NCI-H2081 treated with DMSO at 0.1 percent for 48 hours (cell line): ENCODE results near the gene TMPRSS9.
"Not testable (repeated sequence)": the region's sequence is repeated elsewhere in the genome, so short reads cannot be mapped to it uniquely, and the experiment has no call there.

Experiments used
- DNase-seq: peaks from one replicate; lab custom pipeline; 2025; lab: John Stamatoyannopoulos, UW

TMPRSS9 gene

DNA sequence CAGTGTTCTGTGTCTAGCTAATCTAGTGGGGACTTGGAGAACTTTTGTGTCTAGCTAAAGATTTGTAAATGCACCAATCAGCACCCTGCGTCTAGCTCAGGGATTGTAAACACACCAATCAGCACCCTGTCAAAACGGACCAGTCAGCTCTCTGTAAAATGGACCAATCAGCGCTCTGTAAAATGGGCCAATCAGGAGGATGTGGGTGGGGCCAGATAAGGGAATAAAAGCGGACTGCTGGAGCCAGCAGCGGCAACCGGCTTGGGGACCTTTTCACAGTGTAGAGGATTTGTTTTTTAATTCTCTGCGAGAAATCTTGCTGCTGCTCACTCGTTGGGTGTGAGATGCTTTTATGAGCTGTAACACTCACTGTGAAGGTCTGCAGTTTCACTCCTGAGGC is 32.8 kb downstream of the TMPRSS9 start:
- not testable (repeated sequence) for DNase-seq

DNA sequence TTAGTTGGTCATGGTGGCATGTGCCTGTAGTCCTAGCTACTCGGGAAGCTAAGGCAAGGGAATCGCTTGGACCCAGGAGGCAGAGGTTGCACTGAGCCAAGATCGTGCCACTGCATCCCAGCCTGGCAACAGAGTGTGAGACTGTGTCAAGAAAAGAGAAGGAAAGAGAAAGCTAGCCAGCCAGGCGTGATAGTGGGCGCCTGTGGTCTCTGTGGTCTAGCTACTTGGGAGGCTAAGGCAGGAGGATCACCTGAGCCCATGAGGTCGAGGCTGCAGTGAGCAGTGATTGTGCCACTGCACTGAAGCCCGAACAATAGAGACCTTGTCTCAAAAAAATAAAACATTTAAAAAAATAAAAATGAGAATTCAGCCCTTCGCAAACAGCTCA is 34.0 kb downstream of the TMPRSS9 start:
- no peak for DNase-seq

DNA sequence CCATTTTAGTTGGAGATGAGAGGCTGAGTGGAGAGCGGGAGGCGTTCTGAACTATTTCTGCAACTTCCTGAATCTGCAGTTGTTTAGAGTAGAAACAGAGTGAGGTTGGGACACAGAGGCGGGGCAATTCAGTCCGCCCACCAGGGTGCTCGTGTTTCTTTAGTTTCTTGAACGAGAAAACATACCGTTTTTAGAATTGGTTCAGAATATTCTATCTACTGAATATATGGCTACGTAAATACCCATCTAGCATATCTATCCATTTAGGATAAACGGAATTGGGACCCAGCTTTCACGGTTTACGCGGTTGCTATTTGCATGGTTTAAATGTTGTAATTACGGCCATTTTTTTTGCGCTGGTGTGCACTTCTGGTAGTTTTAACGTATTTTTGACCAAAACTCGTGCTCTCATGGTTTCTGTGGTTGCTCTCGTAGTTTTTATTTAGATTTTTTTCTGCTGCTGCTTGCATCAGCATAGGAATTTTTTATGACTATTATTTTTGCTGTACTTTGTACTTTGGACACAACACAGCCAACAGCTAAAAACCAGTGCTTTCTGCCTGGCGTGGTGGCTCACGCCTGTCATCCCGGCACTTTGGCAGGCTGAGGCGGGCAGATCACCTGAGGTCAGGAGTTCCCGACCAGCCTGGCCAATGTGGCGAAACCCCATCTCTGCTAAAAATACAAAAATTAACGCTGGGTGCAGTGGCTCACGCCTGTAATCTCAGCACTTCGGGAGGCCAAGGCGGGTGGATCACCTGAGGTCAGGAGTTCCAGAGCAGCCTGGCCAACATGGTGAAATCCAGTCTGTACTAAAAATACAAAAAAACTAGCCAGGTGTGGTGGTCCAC is 34.6 kb downstream of the TMPRSS9 start:
- no peak for DNase-seq

DNA sequence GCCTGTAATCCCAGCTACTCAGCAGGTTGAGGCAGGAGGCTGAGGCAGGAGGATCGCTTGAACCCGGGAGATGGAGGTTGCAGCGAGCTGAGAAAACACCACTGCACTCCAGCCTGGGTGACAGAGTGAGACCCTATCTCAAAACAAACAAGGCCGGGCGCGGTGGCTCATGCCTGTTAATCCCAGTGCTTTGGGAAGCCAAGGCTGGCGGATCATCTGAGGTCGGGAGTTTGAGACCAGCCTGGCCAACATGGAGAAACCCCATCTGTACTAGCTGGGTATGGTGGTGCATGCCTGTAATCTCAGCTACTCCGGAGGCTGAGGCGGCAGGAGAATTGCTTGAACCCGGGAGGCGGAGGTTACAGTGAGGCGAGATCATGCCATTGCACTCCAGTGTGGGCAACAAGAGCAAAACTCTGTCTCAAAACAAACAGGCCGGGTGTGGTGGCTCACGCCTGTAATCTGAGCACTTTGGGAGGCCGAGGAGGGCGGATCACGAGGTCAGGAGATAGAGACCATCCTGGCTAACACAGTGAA is 35.3 kb downstream of the TMPRSS9 start:
- not testable (repeated sequence) for DNase-seq

DNA sequence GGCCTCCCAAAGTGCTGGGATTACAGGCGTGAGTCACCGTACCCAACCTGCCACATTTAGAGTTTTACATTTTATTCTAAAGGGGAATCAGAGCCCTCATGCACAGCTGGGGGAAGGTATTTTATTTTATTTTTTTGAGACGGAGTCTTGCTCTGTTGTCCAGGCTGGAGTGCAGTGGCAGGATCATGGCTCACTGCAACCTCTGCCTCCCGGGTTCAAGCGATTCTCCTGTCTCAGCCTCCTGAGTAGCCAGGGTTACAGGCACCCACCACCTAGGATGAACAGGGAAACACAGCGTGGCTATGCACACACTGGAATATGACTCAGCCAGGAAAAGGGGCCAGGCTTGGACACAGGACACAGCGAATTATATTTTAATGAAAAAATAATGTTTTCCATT is 37.1 kb downstream of the TMPRSS9 start:
- not testable (repeated sequence) for DNase-seq

DNA sequence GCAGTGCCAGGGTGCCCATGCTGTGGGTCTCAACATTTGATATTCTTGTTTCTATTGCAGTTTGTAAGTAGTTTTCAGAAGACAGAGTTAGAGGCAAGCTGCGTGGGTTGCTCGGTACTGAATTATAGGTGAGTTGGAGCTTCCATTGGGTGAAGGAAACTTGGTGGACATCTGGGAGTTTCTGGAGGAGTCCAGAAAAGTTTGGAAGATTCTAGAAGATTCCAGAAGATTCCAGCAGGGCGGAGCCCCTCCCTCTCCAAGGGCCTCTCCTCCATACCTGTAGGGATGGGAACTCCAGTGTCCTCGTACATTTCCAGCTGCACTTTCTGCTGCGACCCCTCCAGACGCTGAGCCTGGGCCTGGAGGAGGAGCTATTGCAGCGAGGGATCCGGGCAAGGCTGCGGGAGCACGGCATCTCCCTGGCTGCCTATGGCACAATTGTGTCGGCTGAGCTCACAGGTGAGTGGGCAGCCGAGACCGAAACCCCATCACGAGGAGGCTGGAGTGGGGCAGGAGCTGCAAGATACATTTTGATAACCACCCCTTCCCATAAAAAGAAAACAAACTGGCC is 38.8 kb downstream of the TMPRSS9 start:
- DNase-seq, result no peak

DNA sequence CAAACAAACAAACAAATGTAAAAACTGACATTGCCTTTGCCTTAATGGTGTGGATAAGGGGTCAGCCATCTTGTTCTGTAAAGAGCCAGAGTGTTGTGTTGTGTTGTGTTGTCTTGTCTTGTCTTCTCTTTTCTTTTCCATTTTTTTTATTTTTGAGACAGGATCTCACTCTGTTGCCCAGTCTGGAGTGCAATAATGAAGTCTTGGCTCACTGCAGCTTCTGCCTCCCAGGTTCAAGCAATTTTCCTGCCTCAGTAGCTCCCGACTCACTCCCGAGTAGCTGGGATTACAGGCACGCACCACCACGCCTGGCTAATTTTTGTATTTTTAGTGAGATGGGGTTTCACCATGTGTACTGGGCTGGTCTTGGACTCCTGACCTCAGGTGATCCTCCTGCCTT is 39.5 kb downstream of the TMPRSS9 start:
- DNase-seq, result no peak

DNA sequence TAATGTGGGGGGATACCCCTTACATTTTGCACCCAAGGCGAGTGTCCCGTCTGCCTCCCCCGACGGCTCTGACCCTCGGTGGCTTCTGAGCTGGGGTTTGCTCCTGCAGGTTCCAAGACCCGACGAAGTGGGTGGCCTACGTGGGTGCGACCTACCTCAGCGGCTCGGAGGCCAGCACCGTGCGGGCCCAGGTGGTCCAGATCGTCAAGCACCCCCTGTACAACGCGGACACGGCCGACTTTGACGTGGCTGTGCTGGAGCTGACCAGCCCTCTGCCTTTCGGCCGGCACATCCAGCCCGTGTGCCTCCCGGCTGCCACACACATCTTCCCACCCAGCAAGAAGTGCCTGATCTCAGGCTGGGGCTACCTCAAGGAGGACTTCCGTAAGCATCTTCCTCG is 48.2 kb downstream of the TMPRSS9 start:
- no peak for DNase-seq

DNA sequence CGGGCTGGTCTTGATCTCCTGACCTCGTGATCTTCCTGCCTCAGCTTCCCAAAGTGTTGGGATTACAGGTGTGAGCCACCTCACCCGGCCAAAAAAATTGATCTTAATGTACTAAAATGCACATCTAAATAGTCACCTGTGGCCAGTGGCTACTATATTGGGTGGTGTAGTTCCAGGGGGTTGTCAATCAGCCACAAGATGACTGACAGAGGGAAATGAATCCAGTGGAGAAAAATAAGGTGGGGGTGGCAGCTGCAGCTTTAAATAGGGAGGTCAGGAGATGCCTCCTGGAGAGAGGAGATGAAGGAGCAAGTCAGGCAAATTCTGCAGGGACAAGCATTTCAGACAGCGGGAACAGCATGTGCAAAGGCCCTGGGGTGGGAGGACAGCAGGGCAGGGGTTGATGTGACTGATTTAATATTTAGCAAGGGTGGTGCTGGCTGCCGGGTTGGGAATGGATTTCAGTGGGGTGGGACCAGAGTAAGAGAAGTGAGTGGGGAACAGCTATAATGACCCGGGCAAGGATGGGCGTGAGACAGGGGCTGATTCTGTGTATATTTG is 49.4 kb downstream of the TMPRSS9 start:
- DNase-seq, result no peak

DNA sequence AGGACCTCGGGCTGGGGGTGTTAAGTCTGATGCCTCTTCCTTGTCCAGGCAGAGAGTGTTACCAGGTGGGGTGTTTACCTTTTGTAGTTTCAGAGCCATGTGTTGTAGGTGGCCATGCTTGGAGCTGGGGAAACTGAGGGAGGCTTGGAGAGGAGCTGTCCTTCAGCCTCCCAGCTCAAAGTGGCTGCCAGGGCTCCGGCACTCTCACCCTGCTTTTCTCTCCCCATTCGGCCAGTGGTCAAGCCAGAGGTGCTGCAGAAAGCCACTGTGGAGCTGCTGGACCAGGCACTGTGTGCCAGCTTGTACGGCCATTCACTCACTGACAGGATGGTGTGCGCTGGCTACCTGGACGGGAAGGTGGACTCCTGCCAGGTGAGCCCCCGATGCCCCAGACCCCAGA is 50.0 kb downstream of the TMPRSS9 start:
- DNase-seq, result no peak

DNA sequence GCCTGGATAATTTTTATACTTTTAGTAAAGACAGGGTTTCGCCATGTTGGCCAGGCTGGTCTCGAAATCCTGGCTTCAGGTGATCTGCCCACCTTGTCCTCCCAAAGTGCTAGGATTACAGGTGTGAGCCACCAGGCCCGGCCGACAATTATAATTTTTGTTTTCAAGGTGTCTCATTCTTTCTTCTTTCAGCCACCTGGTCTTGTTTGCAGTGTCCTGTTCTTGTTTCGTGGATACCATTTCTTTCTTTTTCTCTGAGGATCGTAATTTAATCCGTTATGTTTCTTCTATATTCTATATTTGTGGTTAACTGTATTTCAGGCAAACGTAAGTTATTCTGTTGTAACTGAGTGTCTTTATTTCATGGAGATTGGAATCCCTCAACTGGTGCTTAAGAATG is 51.6 kb downstream of the TMPRSS9 start:
- no peak for DNase-seq

DNA sequence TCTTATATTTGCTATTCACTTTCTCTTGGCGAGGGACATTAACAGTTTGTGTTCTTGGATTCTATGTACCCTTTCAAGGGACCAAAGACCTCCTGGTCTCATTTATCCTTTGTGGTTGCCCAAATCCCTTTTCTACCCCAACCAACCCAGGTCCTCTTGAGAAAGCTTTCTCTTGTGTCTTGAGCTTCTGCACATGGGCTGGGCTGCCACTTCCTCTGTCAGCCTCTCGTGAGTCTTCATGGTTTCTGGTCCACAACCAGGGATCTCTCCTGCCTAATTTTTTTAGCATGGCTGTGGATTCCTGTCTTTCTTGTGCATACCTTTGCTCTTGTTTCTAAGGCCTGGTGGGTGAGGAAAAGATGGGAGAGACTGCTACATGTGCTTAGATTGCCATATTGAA is 52.4 kb downstream of the TMPRSS9 start:
- DNase-seq, result no peak

DNA sequence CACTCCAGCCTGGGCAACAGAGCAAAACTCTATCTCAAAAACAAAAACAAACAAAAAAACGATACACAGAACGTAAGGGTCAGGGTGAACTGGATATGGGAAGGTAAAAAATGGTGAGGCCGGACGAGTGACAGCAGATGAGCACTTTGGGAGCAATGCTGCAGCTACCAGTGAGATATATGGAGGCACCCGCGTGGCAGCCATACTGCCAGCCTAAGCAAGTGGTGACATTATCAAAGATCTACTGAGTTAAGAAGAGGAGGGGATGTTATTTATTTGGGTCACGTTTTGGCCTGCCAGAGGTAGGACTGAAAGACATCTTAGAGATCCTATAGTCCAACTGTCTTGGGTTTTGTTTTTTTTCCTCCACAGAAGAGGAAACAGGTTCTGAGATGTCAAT is 53.1 kb downstream of the TMPRSS9 start:
- no peak for DNase-seq

DNA sequence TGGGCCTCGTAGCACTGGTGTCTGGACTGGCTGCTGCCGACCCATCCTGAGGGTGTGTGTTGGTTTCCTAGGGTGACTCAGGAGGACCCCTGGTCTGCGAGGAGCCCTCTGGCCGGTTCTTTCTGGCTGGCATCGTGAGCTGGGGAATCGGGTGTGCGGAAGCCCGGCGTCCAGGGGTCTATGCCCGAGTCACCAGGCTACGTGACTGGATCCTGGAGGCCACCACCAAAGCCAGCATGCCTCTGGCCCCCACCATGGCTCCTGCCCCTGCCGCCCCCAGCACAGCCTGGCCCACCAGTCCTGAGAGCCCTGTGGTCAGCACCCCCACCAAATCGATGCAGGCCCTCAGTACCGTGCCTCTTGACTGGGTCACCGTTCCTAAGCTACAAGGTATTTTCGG is 53.6 kb downstream of the TMPRSS9 start:
- DNase-seq, result no peak

DNA sequence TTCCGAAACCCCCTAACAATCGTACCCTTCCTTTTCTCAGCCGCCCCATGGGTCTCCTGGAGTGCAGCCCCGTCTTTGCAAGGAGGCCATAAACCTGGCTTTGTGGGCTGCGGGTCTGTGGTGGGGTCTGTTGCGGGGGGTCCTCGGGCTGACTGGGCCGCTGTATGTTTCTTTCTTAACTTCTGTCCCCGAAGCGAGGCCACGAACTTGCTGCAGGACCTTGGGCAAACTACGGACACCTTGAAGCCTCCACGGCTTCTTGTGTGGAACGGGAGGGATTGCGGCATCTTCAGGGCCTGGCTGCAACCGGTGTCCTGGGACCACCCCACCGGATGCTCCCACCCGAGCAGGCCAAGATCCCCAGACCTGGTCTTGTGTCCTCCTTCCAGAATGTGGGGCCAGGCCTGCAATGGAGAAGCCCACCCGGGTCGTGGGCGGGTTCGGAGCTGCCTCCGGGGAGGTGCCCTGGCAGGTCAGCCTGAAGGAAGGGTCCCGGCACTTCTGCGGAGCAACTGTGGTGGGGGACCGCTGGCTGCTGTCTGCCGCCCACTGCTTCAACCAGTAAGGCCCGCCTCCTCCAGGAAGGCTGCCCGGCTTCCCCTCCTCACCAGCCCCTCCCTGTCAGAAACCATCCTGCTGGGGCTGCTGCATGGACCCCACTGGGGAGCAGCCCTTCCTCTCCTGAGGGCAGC is 55.4 kb downstream of the TMPRSS9 start:
- DNase-seq, result no peak

DNA sequence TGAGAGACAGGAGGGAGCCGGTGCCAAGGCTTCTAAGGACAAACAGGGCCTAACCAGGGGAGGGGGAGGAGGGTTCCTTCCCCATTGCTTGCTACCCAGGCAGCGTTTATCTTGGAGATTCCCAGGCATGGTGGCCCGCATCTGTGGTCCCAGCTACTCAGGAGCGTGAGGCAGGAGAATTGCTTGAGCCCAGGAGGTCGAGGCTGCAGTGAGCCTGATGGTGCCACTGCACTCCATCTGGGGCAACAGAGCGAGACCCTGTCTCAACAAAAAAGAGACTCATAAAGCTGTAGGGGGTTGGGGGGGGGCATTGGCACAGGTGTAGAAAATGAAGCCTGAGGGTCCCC is 55.9 kb downstream of the TMPRSS9 start:
- no peak for DNase-seq

DNA sequence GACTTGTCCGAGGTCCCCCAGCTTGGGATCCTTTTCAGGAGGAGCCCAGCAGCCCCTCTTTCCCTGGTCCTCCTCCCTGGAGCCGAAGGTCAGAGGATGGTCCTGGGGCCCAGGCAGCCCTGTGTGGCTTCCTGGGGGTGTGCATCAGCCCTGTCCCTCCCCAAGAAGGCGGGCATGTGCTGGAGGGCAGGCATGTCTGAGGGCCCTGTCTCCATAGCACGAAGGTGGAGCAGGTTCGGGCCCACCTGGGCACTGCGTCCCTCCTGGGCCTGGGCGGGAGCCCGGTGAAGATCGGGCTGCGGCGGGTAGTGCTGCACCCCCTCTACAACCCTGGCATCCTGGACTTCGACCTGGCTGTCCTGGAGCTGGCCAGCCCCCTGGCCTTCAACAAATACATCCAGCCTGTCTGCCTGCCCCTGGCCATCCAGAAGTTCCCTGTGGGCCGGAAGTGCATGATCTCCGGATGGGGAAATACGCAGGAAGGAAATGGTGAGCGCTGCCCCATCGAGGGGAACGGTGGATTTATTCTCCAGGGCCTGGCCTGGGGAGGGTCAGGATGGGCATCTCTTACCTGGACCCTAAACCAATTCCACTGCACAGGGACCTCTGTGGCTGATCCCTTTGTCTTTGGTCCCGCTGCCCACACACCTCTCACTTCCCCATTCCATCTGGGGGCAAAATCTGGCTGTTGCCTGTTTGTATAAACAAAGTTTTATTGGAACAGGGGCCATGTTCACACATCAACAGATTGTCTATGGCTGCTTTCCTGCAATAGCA is 56.4 kb downstream of the TMPRSS9 start:
- DNase-seq, result no peak

DNA sequence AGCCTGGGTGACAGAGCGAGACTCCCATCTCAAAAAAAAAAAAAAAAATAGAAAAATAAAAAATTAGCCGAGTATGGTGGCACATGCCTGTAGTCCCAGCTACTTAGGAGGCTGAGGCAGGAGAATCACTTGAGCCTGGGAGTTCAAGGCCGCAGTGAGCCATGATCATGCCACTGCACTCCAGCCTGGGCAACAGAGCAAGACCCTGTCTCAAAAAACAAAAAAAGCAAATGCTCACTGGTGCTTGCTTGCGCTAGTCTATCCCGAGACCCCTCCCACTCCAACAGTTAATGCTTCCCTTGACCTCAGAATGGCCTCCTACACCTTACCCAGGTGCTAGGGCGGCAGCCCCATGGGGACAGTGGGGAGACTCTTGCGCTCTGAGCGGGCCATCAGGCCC is 57.4 kb downstream of the TMPRSS9 start:
- DNase-seq, result not testable (repeated sequence)

DNA sequence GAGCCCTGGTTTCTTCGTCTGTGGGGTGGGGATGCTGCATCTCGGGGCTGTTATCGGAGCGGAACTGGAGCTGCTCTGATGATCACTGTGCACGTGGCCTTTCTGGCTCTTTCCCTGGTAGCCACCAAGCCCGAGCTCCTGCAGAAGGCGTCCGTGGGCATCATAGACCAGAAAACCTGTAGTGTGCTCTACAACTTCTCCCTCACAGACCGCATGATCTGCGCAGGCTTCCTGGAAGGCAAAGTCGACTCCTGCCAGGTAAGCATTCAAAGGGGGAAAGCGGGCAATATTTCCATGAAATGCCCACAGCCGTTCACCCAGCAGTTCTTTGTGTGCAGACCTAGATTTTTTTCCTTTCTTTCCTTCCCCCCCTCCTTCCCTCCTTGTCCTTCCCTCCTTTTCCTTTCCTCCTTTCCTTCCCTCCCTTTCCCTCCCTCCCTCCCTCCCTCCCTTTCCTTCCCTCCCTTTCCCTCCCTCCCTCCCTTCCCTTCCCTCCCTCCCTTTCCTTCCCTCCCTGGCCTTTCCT is 57.9 kb downstream of the TMPRSS9 start:
- DNase-seq, result no peak

DNA sequence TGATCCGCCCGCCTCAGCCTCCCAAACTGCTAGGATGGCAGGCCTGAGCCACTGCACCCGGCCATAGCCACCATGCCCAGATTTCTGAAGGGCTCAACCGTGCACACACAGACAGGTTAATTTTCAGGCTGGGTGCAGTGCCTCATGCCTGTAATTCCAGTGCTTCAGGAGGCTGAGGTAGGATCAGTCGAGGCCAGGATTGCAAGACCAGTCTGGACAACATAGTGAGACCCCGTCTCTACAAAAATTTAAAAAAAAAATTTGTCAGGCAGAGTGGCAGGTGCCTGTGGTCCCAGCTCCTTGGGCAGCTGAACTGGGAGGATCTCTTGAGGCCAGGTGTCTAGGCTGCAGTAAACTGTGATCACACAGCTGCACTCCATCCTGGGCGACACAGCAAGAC is 59.7 kb downstream of the TMPRSS9 start:
- DNase-seq, result no peak

DNA sequence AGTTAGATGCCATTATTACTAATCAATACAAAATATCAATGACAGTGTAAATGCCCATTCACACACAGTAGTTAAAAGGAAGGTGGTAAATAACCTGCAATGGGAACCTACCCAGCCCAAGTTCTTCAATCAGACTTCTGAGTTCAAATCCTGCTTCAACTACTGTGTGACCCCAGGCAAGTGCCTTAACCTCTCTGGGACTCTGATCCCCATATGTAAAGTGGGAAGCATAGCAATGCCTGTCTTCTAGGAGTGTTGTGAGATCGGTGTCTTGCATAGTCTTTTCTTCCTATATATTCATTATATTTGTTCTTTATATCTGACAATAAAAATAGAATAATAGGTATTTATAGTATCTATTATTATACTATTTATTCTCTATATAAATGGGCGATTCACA is 60.4 kb downstream of the TMPRSS9 start:
- no peak for DNase-seq
